Gastrocnemius medialis (tissue), 4 donors: Measurements from ENCODE around the gene KIF17.

Source experiments
- CTCF ChIP-seq, 5 experiments: fragments of 450-650 bp in 3 of 5; fragments of 200-600 bp in 2 of 5; sonication (generic) in 2 of 5; IDR thresholded peaks in 4 of 5; conservative IDR thresholded peaks in 1 of 5; 1 replicate in 4 of 5; 2 replicates in 1 of 5; pipeline ENCODE4 v1.5.1; 2016 to 2019; ENCODE audit warnings: antibody characterized with exemption in 5 of 5, mild to moderate bottlenecking in 3 of 5, moderate library complexity in 3 of 5
- POLR2A ChIP-seq, 2 donors: fragments of 450-650 bp; IDR thresholded peaks; one replicate each; pipeline ENCODE4 v1.6.1; 2017; ENCODE audit warnings: antibody characterized with exemption in 2 of 2, mild to moderate bottlenecking in 2 of 2, moderate library complexity in 2 of 2

DNA sequence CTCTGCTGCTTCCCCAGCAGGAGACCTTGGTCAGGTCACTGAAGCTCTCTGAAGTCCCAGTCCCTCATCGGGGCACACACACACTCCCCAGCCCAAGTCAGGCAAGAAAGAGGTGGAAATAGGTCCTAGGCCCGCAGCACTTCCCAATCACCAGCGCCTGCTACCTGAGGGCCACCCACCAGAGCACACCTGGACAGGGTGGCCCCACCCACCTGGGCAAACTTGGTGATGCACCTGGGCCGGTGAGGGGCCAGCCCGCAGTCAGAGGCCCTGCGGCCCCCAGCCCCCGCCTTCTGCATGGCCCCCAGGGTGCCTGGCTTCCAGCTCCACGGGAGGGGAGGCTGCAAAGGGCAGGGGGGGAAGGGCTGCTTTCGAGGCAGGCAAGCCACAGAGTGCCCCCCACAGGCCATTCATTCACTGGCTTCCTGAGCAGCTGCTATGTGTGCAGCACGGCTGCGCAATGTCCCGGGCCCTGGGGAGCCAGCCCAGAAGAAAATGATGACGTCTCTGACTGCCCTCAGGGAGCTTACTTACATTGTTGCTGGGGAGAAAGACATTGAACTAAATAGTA, 10.0 kb upstream of the KIF17 start:
- no peak for TF ChIP-seq CTCF (IDR thresholded peaks at IDR 0.05 in 4 of 5, conservative IDR thresholded peaks at IDR 0.05 in 1 of 5)
- TF ChIP-seq POLR2A (IDR thresholded peaks at IDR 0.05) = no peak
